ENCODE measurements around the gene NPAS3.

Gene NPAS3

DNA sequence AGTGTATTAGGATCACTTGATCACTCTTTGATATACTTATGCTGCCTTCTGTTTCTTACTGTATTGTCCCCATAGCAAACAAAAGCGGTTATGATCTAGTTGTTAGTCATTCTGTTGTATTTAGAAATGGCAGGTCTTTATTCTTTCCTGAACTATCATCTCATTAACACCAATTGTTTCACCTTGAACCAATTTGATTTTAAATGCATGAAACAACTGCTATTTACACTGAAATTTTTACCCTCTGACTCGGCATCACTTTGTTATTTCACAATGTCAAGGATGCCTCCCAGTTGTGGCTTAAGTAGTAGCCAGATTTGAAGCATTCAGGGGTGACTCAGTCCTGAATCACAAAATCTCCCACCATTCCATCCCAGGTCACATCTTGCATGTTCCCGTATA is 708.7 kb downstream of the NPAS3 start:
- DNase-seq (ENCODE audit: low spot score), result no peak
- TF ChIP-seq, protein P1, sequence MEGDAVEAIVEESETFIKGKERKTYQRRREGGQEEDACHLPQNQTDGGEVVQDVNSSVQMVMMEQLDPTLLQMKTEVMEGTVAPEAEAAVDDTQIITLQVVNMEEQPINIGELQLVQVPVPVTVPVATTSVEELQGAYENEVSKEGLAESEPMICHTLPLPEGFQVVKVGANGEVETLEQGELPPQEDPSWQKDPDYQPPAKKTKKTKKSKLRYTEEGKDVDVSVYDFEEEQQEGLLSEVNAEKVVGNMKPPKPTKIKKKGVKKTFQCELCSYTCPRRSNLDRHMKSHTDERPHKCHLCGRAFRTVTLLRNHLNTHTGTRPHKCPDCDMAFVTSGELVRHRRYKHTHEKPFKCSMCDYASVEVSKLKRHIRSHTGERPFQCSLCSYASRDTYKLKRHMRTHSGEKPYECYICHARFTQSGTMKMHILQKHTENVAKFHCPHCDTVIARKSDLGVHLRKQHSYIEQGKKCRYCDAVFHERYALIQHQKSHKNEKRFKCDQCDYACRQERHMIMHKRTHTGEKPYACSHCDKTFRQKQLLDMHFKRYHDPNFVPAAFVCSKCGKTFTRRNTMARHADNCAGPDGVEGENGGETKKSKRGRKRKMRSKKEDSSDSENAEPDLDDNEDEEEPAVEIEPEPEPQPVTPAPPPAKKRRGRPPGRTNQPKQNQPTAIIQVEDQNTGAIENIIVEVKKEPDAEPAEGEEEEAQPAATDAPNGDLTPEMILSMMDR (IDR thresholded peaks at IDR 0.05; ENCODE audit: extremely low read depth, missing control alignments), result no peak

- DNase-seq (ENCODE audit: low spot score), result no peak
- TF ChIP-seq, protein P1 (IDR thresholded peaks at IDR 0.05; ENCODE audit: extremely low read depth, missing control alignments), result no peak
Observed at GRCh38 chr14:33650430-33650829, 711.8 kb downstream of the NPAS3 start.

GRCh38 chr14:33652566-33653307 is 714.1 kb downstream of the NPAS3 start:
- DNase-seq (ENCODE audit: low spot score), result no peak
- TF ChIP-seq, protein P1 (IDR thresholded peaks at IDR 0.05; ENCODE audit: extremely low read depth, missing control alignments), result no peak

GRCh38 chr14:33653308-33653695 is 714.6 kb downstream of the NPAS3 start:
- TF ChIP-seq, protein P1 (IDR thresholded peaks at IDR 0.05; ENCODE audit: extremely low read depth, missing control alignments), result no peak
- no peak for DNase-seq (ENCODE audit: low spot score)

GRCh38 chr14:33655421-33655820 is 716.7 kb downstream of the NPAS3 start:
- no peak for DNase-seq (ENCODE audit: low spot score)
- TF ChIP-seq, protein P1 (IDR thresholded peaks at IDR 0.05; ENCODE audit: extremely low read depth, missing control alignments), result no peak

GRCh38 chr14:33657476-33657875 is 718.8 kb downstream of the NPAS3 start:
- DNase-seq (ENCODE audit: low spot score), result no peak
- TF ChIP-seq, protein P1 (IDR thresholded peaks at IDR 0.05; ENCODE audit: extremely low read depth, missing control alignments), result no peak

DNA sequence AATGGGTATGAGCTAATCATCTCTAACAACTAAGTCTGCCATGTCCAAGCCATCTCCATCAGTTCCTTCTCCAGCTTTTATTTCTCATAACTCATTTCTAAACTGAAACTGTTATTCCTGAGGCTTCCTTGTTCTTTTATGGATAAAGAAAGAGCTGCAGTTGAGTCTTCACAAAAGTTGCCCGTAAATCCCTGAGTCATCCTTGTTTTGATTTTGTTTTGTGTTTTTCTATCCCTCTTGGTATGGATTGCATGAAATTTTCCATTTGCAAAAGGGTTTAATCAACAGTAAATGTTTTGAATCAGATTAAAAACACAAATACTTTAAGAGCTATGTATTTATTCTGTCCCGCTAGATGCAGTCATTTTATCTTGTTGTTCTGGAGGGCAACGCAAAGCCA is 721.6 kb downstream of the NPAS3 start:
- TF ChIP-seq, protein P1 (IDR thresholded peaks at IDR 0.05; ENCODE audit: extremely low read depth, missing control alignments), result no peak
- no peak for DNase-seq (ENCODE audit: low spot score)

Data from GM20000 (cell line).